ENCODE results near the gene ZNF780A. TPM values are rescaled to one million over a fixed set of nuclear protein-coding genes. Genes with fewer than 3 reads are reported as not detected.
"Not testable (repeated sequence)": the region's sequence is repeated elsewhere in the genome, so short reads cannot be mapped to it uniquely, and the experiment has no call there.

Gene ZNF780A
- total RNA-seq, result 7.4 and 7.9 TPM in 2 replicates

DNA sequence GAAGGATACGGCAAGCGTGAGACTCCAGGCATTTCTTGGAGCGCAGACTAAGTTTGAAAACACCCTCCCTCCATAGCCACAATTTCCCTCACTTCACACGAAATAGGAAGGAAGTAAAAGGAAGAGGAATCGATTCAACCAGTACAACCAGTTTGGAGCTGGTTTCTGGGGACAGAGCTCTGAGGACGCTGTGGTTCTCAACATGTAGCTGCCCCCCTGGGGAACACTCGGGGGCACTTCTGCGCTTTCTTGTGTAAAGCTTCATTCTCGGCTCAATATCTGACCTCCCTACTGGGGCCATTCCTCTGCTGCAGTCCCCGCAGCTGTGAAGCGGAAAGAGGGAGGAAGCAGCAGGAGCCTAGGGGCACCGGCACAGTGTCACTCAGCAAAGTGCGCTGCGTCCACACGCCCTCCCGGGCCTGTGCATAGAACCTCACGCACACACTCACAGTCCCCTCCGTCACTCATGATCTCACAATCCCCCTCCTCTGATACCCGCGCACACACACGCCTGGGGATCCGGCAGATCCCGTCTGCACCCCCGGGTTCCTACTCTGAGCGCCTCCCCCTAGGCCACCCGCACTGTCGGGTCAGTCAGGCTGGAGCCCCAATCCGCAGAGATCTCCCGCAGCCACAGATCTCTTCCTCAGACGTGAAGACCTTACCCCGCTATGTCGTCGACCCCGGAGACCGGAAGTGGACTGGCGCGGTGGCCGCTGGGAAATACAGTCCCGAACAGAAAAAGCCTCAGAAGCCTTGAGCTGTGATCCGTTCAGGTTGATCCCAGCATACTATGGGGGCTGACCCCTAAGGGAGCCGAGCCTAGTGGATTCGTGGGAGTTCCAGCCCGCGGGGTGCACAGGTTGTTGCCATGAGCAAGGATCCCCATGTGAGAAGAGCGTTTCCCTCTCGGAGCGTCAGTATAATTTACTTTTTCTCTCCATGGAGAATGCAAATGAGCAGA is at the start of gene ZNF780A:
TSS of gene ZNF780A (minus strand) at position 703 of the 964 bp plus-strand sequence. CDS start 6,190 bp downstream, outside the sequence.
- DNase-seq (ENCODE audit: low read depth in 2 of 2), result peak; percentile 68 to 73

DNA sequence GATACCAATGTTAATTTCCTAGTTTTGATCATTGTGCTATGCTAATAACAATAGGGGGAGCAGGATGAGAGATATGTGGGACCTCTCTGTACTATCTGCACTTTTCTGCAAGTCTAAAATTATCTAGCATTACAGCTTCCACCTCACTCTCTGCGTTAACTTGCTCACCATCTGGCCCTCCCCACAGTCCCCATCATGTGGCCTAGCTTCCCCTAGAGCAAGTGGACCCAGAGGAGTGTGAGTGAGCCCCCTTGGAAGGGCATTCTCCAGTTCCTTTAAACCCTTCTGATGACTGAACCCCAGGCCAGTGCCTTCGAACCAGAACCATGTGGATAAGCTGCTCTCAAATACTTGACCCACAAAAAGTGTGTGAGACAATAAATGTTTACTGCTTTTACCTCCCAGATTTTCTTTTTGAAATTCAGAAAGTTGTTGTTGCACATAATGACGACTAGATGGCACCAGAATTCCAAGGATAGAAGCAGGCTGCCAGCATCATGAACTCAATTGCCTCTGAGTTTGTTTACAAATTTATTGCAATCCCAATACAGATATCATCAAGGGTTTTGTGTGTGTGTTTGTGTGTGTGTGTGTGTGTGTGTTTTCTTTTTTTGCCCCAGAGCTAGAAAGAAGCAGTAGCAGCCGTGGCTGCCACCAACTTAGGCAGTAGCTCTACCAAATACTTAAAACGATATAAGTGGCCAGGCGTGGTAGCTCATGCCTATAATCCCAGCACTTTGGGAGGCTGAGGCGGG is 49.0 kb upstream of the ZNF780A start:
- peak; percentile 62 to 71 for DNase-seq (ENCODE audit: low read depth in 2 of 2)

DNA sequence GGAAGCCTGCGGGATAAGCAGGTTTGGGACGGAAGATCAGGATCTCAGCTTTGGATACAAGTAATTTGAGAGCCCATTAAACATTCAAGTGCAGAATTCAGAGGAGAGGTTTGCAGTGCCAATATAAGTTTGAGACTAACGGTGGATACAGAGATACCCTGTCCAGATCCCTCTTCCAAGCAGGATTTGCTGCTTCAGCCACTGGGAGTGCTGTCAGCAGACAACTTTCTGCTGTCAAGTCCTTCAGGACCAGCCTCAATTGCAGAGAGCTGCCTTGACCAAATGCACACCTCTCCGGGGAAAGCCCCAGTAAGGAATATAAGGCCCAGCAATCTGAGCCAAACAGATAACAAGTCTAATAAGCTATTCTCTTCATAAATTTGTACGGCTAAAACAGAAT is 46.1 kb upstream of the ZNF780A start:
- DNase-seq (ENCODE audit: low read depth in 2 of 2), result no peak

- no peak for DNase-seq (ENCODE audit: low read depth in 2 of 2)
Measured at GRCh38 chr19:40134866-40135265, 44.1 kb upstream of the ZNF780A start.

DNA sequence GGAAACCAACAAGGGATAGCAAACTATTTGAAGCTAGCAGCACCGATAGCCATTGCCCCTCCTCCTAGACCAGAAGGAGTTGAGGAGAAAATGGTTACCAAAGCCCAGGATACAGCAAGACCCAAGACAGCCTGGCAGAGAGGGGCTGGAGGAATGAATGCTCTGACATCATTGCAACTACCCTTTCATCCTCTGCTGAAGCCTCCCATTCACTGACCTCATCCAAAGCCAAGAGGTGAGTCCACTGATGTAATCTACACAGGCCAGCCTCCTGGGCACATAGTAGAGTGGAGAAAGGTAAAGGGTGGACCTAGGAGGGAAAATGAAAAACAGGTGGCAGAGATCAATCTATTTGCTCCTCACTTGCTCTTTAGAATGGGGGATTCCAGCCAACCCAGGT is 42.7 kb upstream of the ZNF780A start:
- DNase-seq (ENCODE audit: low read depth in 2 of 2), result no peak

- no peak for DNase-seq (ENCODE audit: low read depth in 2 of 2)
Measured at GRCh38 chr19:40130013-40130412, 39.3 kb upstream of the ZNF780A start.

GRCh38 chr19:40129425-40129824 is 38.7 kb upstream of the ZNF780A start:
- DNase-seq (ENCODE audit: low read depth in 2 of 2), result no peak

- DNase-seq (ENCODE audit: low read depth in 2 of 2), result no peak
Measured at GRCh38 chr19:40128991-40129390, 38.2 kb upstream of the ZNF780A start.

- DNase-seq (ENCODE audit: low read depth in 2 of 2), result no peak
Measured at GRCh38 chr19:40119380-40119779, 28.6 kb upstream of the ZNF780A start.

DNA sequence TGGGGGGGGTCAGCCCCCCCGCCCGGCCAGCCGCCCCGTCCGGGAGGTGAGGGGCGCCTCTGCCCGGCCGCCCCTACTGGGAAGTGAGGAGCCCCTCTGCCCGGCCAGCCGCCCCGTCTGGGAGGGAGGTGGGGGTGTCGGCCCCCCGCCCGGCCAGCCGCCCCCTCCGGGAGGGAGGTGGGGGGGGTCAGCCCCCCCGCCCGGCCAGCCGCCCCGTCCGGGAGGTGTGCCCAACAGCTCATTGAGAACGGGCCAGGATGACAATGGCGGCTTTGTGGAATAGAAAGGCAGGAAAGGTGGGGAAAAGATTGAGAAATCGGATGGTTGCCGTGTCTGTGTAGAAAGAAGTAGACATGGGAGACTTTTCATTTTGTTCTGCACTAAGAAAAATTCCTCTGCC is 27.9 kb upstream of the ZNF780A start:
- DNase-seq (ENCODE audit: low read depth in 2 of 2), result not testable (repeated sequence)

DNA sequence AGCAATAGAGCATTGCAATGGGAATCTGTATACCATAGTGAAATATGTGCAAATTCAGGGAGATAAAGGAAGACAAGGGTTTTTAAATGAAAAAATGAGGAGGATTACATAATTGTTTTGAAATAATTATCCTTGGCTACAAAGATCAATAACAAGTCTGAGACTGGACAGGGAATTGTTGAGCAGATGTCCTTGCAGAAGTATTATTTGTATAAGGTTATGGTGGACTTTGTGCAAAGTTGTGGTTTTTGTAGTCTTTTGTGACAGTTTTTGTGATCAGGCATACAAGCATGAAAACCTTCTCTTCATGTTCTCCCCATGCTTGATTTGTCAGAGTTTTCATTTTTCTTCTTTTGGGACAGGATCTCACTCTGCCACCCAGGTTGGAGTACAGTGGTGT is 25.3 kb upstream of the ZNF780A start:
- DNase-seq (ENCODE audit: low read depth in 2 of 2), result no peak

- not testable (repeated sequence) for DNase-seq (ENCODE audit: low read depth in 2 of 2)
Measured at GRCh38 chr19:40114119-40114518, 23.4 kb upstream of the ZNF780A start.

DNA sequence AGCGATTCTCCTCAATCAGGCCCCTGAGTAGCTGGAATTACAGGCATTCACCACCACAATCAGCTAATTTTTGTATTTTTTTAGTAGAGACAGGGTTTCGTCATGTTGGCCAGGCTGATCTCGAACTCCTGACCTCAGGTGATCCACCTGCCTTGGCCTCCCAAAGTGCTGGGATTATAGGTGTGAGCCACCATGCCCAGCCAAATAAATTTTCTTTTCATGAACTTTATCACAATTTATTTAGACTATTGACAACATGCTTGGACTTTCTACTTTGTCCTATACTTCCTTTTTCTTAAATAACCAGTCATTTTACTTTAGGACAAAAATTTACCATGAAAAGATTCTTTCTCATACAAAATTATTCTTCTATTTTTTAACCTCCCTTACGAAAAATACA is 21.5 kb upstream of the ZNF780A start:
- not testable (repeated sequence) for DNase-seq (ENCODE audit: low read depth in 2 of 2)

DNA sequence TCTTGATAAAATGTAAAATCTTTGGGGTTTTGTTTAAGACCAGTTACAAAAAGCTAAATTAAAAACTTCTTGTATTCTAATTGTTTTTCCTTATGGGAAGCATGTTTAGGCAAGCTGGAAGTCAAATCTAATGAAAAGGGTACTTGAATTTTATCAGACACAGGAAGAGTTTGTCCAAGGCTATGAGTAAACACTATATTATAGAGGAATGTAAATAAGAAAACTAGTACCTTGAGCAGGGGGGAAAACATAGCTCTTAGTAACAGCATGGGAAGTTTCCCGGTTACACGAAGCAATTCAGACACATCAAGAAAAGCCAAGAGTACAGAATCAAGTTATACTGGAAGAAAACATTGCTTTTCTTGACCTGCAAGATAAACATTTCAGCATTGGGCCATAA is 19.8 kb upstream of the ZNF780A start:
- DNase-seq (ENCODE audit: low read depth in 2 of 2), result no peak

GRCh38 chr19:40104754-40105153 is 14.0 kb upstream of the ZNF780A start:
- no peak for DNase-seq (ENCODE audit: low read depth in 2 of 2)

- no peak for DNase-seq (ENCODE audit: low read depth in 2 of 2)
Measured at GRCh38 chr19:40103600-40103999, 12.9 kb upstream of the ZNF780A start.

- DNase-seq (ENCODE audit: low read depth in 2 of 2), result no peak
Measured at GRCh38 chr19:40101813-40102212, 11.1 kb upstream of the ZNF780A start.

GRCh38 chr19:40093416-40093815 is 2.7 kb upstream of the ZNF780A start:
- DNase-seq (ENCODE audit: low read depth in 2 of 2), result no peak

- peak in 1 of 2 donors; percentile 0 for DNase-seq (ENCODE audit: low read depth in 2 of 2)
Measured at GRCh38 chr19:40091205-40092129, 724 bp upstream of the ZNF780A start.

DNA sequence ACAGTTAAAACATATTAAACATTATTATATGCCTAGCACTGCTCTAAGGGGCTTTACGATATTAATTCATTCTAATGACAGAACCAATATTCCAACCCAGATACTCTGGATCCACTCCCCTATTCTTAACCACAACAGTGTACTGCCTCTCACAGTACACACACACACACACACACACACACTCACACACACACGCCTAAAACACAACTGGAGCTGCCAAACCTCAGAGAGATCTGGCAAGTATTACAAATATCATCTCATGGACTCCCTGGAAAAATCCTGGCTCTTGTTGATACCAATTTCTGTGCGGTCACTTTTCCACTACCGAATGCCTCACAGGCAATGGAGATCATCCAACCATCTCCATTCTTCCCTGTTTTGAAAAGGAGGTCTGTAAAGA is 1.3 kb downstream of the ZNF780A start:
- peak in 1 of 2 donors; percentile 40 for DNase-seq (ENCODE audit: low read depth in 2 of 2)

- DNase-seq (ENCODE audit: low read depth in 2 of 2), result no peak
Measured at GRCh38 chr19:40088299-40089047, 2.3 kb downstream of the ZNF780A start.

All from lung microvascular endothelial cell (primary cell).